SK-N-SH (cell line): Measurements from ENCODE around the gene MX1. TPM values are rescaled to one million over a fixed set of nuclear protein-coding genes. Genes with fewer than 3 reads are reported as not detected.

ENCODE experiments used
- CTCF ChIA-PET: fragments of 300-600, 350-600 bp; formaldehyde crosslinking; extraction: SDS; loops from one replicate; lab custom pipeline; 2021; lab: Yijun Ruan, JAX
- POLR2A ChIA-PET: fragments of 350-600 bp; sonication (Branson Sonifier 250); formaldehyde crosslinking; extraction: SDS; loops from one replicate; lab custom pipeline; 2020; ENCODE audit warnings: antibody characterized with exemption, inconsistent platforms; lab: Yijun Ruan, JAX
- DNase-seq: peaks from one replicate; pipeline ENCODE4 v3.0.0; 2012
- H2AFZ ChIP-seq: fragments of 200-600 bp; sonication (generic); 2 replicates; pipeline ENCODE4 v1.8.1; 2016; ENCODE audit warnings: antibody characterized with exemption, mild to moderate bottlenecking, low read depth
- H3F3A ChIP-seq: fragments of 200-600 bp; sonication (generic); replicated peaks from 2 replicates; pipeline ENCODE3; 2016; ENCODE audit warnings: antibody characterized with exemption, mild to moderate bottlenecking; ENCODE audit not compliant: insufficient read depth
- H3K27ac ChIP-seq, 2 experiments: fragments of 200-500 bp in 1 of 2; fragments of 200-600 bp in 1 of 2; sonication (Bioruptor generic) in 1 of 2; sonication (generic), shearing (Covaris generic) in 1 of 2; 2 replicates each; pipeline versions ENCODE4 v1.5.1 to v1.6.1; 2014 to 2016; ENCODE audit warnings: low read depth in 2 of 2, inconsistent platforms in 1 of 2, low read length in 1 of 2, mild to moderate bottlenecking in 1 of 2, mixed read lengths in 1 of 2
- H3K27me3 ChIP-seq: fragments of 200-600 bp; sonication (generic), shearing (Covaris generic); 2 replicates; pipeline ENCODE4 v1.6.1; 2016; ENCODE audit warnings: mixed run types; ENCODE audit not compliant: insufficient read depth
- H3K36me3 ChIP-seq, 2 experiments: fragments of 200-500 bp in 1 of 2; fragments of 200-600 bp in 1 of 2; sonication (Bioruptor generic) in 1 of 2; sonication (generic) in 1 of 2; replicated peaks in 1 of 2; 2 replicates each; pipeline versions ENCODE3 to v1.5.1; 2014 to 2016; ENCODE audit warnings: low read length in 1 of 2, mild to moderate bottlenecking in 1 of 2; ENCODE audit not compliant: insufficient read depth in 2 of 2, control insufficient read depth in 1 of 2
- H3K4me1 ChIP-seq, 2 experiments: fragments of 200-500 bp in 1 of 2; fragments of 200-600 bp in 1 of 2; sonication (Bioruptor generic) in 1 of 2; sonication (generic), shearing (Covaris generic) in 1 of 2; 2 replicates each; pipeline versions ENCODE4 v1.5.1 to v1.6.1; 2014 to 2016; ENCODE audit warnings: low read depth in 1 of 2, low read length in 1 of 2, mixed run types in 1 of 2; ENCODE audit not compliant: insufficient read depth in 2 of 2, control insufficient read depth in 1 of 2
- H3K4me2 ChIP-seq: fragments of 200-600 bp; sonication (generic), shearing (Covaris generic); 2 replicates; pipeline ENCODE4 v1.6.1; 2017; ENCODE audit warnings: mixed run types
- H3K4me3 ChIP-seq, 2 experiments: fragments of 200-500 bp in 1 of 2; fragments of 200-600 bp in 1 of 2; sonication (Bioruptor generic) in 1 of 2; sonication (generic), shearing (Covaris generic) in 1 of 2; 2 replicates each; pipeline versions ENCODE4 v1.5.1 to v1.8.1; 2014 to 2016; ENCODE audit warnings: low read depth in 2 of 2, inconsistent platforms in 1 of 2, low read length in 1 of 2, mild to moderate bottlenecking in 1 of 2, mixed read lengths in 1 of 2, moderate library complexity in 1 of 2
- H3K79me2 ChIP-seq: fragments of 200-600 bp; sonication (generic); 2 replicates; pipeline ENCODE4 v1.8.1; 2017; ENCODE audit warnings: mild to moderate bottlenecking; ENCODE audit not compliant: insufficient read depth
- H3K9ac ChIP-seq: fragments of 200-600 bp; sonication (generic); 2 replicates; pipeline ENCODE4 v1.6.1; 2017; ENCODE audit warnings: mixed run types
- H3K9me2 ChIP-seq: fragments of 200-600 bp; sonication (generic); 2 replicates; pipeline ENCODE4 v1.6.1; 2017; ENCODE audit warnings: mixed run types
- H3K9me3 ChIP-seq: fragments of 200-600 bp; sonication (generic); 2 replicates; pipeline ENCODE4 v1.6.1; 2017; ENCODE audit warnings: mixed run types, mild to moderate bottlenecking, moderate library complexity
- H4K20me1 ChIP-seq: fragments of 200-600 bp; sonication (generic); 2 replicates; pipeline ENCODE4 v1.6.1; 2017; ENCODE audit warnings: mild to moderate bottlenecking, mixed run types; ENCODE audit not compliant: insufficient read depth
- CHD2 ChIP-seq: fragments of 150-350 bp; IDR thresholded peaks from 2 replicates; pipeline ENCODE4 v1.6.1; 2018; ENCODE audit warnings: low read length; ENCODE audit not compliant: partially characterized antibody
- ELF1 ChIP-seq: IDR thresholded peaks from 2 replicates; pipeline ENCODE4 v1.4.0; 2012
- FOSL2 ChIP-seq: IDR thresholded peaks from 2 replicates; pipeline ENCODE4 v1.4.0; 2012; ENCODE audit warnings: low read depth, mild to moderate bottlenecking, moderate library complexity, borderline replicate concordance
- FOXJ3 ChIP-seq: sonication (generic); formaldehyde crosslinking; IDR thresholded peaks from 2 replicates; pipeline ENCODE4 v1.5.1; 2020; ENCODE audit warnings: mild to moderate bottlenecking, missing genetic modification reagents
- FOXM1 ChIP-seq: IDR thresholded peaks from 2 replicates; pipeline ENCODE4 v1.4.0; 2012; ENCODE audit warnings: low read depth, mild to moderate bottlenecking
- GATA2 ChIP-seq: sonication (generic); formaldehyde crosslinking; IDR thresholded peaks from 2 replicates; pipeline ENCODE4 v1.5.0; 2020; ENCODE audit warnings: mild to moderate bottlenecking, missing genetic modification reagents
- NFIC ChIP-seq: IDR thresholded peaks from 2 replicates; pipeline ENCODE4 v1.4.0; 2012; ENCODE audit warnings: borderline replicate concordance
- RAD21 ChIP-seq: IDR thresholded peaks from 2 replicates; pipeline ENCODE4 v1.6.1; 2012; ENCODE audit warnings: mild to moderate bottlenecking, low read length
- RFX5 ChIP-seq: IDR thresholded peaks from 2 replicates; pipeline ENCODE4 v1.6.1; 2012; ENCODE audit warnings: mild to moderate bottlenecking, improper control_type of control experiment, low read length
- SIN3A ChIP-seq: IDR thresholded peaks from 2 replicates; pipeline ENCODE4 v1.6.1; 2012; ENCODE audit warnings: low read depth, mild to moderate bottlenecking, low read length, moderate library complexity, borderline replicate concordance
- TAF1 ChIP-seq: IDR thresholded peaks from 2 replicates; pipeline ENCODE4 v1.6.1; 2012; ENCODE audit warnings: low read depth, mild to moderate bottlenecking, low read length, moderate library complexity, borderline replicate concordance
- TCF12 ChIP-seq: IDR thresholded peaks from 2 replicates; pipeline ENCODE4 v1.4.0; 2012
- TEAD4 ChIP-seq: IDR thresholded peaks from 2 replicates; pipeline ENCODE4 v1.4.0; 2012; ENCODE audit warnings: mild to moderate bottlenecking, borderline replicate concordance; ENCODE audit not compliant: insufficient read depth
- USF2 ChIP-seq: fragments of 150-350 bp; IDR thresholded peaks from 2 replicates; pipeline ENCODE4 v1.6.1; 2017; ENCODE audit warnings: antibody characterized with exemption, low read length, low read depth, borderline replicate concordance
- YY1 ChIP-seq: IDR thresholded peaks from 2 replicates; pipeline ENCODE4 v1.4.0; 2012; ENCODE audit warnings: low read depth, mild to moderate bottlenecking
- ZBTB33 ChIP-seq: IDR thresholded peaks from 2 replicates; pipeline ENCODE4 v1.4.0; 2012; ENCODE audit warnings: low read depth, borderline replicate concordance
- WGBS: methylation state at CpG from one replicate; pipeline ENCODE4 v1.1.6; 2017; ENCODE audit warnings: low lambda C conversion rate; 5-methylcytosine and 5-hydroxymethylcytosine counted together
- polyA plus RNA-seq, 3 experiments: library from polyadenylated mRNA; depleted of rRNA; stranded (reverse); fragments of >200 nt; gene quantifications; 2 replicates each; pipeline ENCODE4 v1.2.3, GENCODE V29; 2012

Gene MX1
- polyA plus RNA-seq, 1 of the 3 experiments (the other 2 are of a cell fraction): 1.9 TPM

GRCh38 chr21:41406340-41406739 lies 19.7 kb upstream of the MX1 start:
- WGBS: 26% methylated on average over 6 of the region's 6 CpGs
- Histone ChIP-seq H3K36me3 (no peaks in the 10 kb centered on the region), H2AFZ (no peak overlapping the region), H3K4me3 (no peak overlapping the region), H3K27ac (no peak overlapping the region), H3K27me3 (peaks cover 6% of the 10 kb centered on the region; the same call in 1 of the 2 replicates), H4K20me1 (no peaks in the 10 kb centered on the region), H3K9ac (no peak overlapping the region), H3F3A (no peaks in the 10 kb centered on the region), H3K9me2 (no peaks in the 10 kb centered on the region), H3K79me2 (no peaks in the 10 kb centered on the region), H3K4me2 (no peak overlapping the region), H3K4me1 (no peaks in the 10 kb centered on the region), H3K9me3 (no peaks in the 10 kb centered on the region)
- POLR2A ChIA-PET: no interaction called here
- CTCF ChIA-PET: no interaction called here
- no peak for DNase-seq
- TF ChIP-seq USF2 (no peak), TEAD4 (no peak), SIN3A (no peak), ZBTB33 (no peak), NFIC (no peak), TAF1 (no peak), CHD2 (no peak), RFX5 (no peak), RAD21 (no peak), FOXM1 (no peak), YY1 (no peak), TCF12 (no peak), GATA2 (CRISPR knock-in tag) (no peak), ELF1 (no peak), FOSL2 (no peak), FOXJ3 (CRISPR knock-in tag) (no peak)
